OCI-LY7 (cell line): ENCODE measurements around the gene FRZB. TPM values are rescaled to one million over a fixed set of nuclear protein-coding genes. Genes with fewer than 3 reads are reported as not detected.

Experiments used
- BruUV-seq: library from RNA; stranded (reverse); fragments of 400-500 nt; replicated peaks from 2 replicates; lab custom pipeline; 2021; lab: Mats Ljungman, UMichigan
- CTCF ChIA-PET: fragments of 300-600 bp; sonication (Branson Sonifier 250); formaldehyde crosslinking; loops from one replicate; lab custom pipeline; 2022; ENCODE audit warnings: antibody characterized with exemption; ENCODE audit not compliant: unreplicated experiment; lab: Charles Lee
- POLR2A ChIA-PET: fragments of 300-600 bp; sonication (Branson Sonifier 250); formaldehyde crosslinking; loops from one replicate; lab custom pipeline; 2022; ENCODE audit warnings: antibody characterized with exemption; lab: Charles Lee
- DNase-seq: peaks from one replicate; pipeline ENCODE4 v3.0.0-alpha.2; 2015; ENCODE audit warnings: low spot score
- H2AFZ ChIP-seq: fragments of 200-600 bp; sonication (generic), shearing (Covaris generic); 2 replicates; pipeline ENCODE4 v1.6.1; 2014; ENCODE audit warnings: mild to moderate bottlenecking, antibody characterized with exemption, low read length, moderate library complexity
- H3K27ac ChIP-seq: fragments of 200-600 bp; sonication (generic); 2 replicates; pipeline ENCODE4 v1.5.1; 2014; ENCODE audit warnings: mixed run types, low read depth, mild to moderate bottlenecking, moderate library complexity, low read length, inconsistent platforms; ENCODE audit not compliant: poor library complexity, severe bottlenecking
- H3K36me3 ChIP-seq: fragments of 200-600 bp; sonication (generic); 2 replicates; pipeline ENCODE4 v1.6.1; 2014; ENCODE audit warnings: mild to moderate bottlenecking, antibody characterized with exemption, low read length, moderate library complexity, mixed read lengths; ENCODE audit not compliant: insufficient read depth
- H3K4me1 ChIP-seq: fragments of 200-600 bp; sonication (generic); 2 replicates; pipeline ENCODE4 v1.5.1; 2014; ENCODE audit warnings: mild to moderate bottlenecking, low read length; ENCODE audit not compliant: insufficient read depth, poor library complexity, severe bottlenecking
- H3K4me2 ChIP-seq: fragments of 200-600 bp; sonication (generic); 2 replicates; pipeline ENCODE4 v1.6.1; 2014; ENCODE audit warnings: mild to moderate bottlenecking, low read length
- H3K4me3 ChIP-seq: fragments of 200-600 bp; sonication (generic); 2 replicates; pipeline ENCODE4 v1.5.1; 2014; ENCODE audit warnings: mild to moderate bottlenecking, low read depth, low read length; ENCODE audit not compliant: poor library complexity, severe bottlenecking
- H3K79me2 ChIP-seq: fragments of 200-600 bp; sonication (generic); 2 replicates; pipeline ENCODE4 v1.6.1; 2016; ENCODE audit warnings: low read depth, mild to moderate bottlenecking, low read length, moderate library complexity, mixed read lengths; ENCODE audit not compliant: insufficient read depth
- H3K9me2 ChIP-seq: fragments of 200-600 bp; sonication (generic); 2 replicates; pipeline ENCODE4 v1.6.1; 2016; ENCODE audit warnings: mild to moderate bottlenecking, low read length, mixed read lengths; ENCODE audit not compliant: insufficient read depth
- H3K9me3 ChIP-seq: fragments of 200-600 bp; sonication (generic); 2 replicates; pipeline ENCODE4 v1.6.1; 2014; ENCODE audit warnings: mild to moderate bottlenecking, mixed run types, low read length, mixed read lengths
- H4K20me1 ChIP-seq: fragments of 200-600 bp; sonication (generic); 2 replicates; pipeline ENCODE4 v1.6.1; 2014; ENCODE audit warnings: mild to moderate bottlenecking, antibody characterized with exemption, low read length, moderate library complexity, mixed read lengths; ENCODE audit not compliant: insufficient read depth
- EZH2phosphoT487 ChIP-seq: fragments of 200-600 bp; sonication (generic); IDR thresholded peaks from 2 replicates; pipeline ENCODE4 v1.6.1; 2018; ENCODE audit warnings: low read depth, borderline replicate concordance, mild to moderate bottlenecking, mixed run types, antibody characterized with exemption, low read length, moderate library complexity, mixed read lengths
- intact Hi-C: fragments of 100-400 bp; cut with micrococcal nuclease; formaldehyde crosslinking; loops from one replicate; pipeline ENCODE4 v1.10.0; 2022; ENCODE audit not compliant: unreplicated experiment
- total RNA-seq, 2 experiments: library from RNA; depleted of rRNA in 1 of 2; stranded (reverse); fragments of >200 nt in 1 of 2; shearing (Covaris generic) in 1 of 2; gene quantifications; 2 replicates each; pipeline ENCODE4 v1.2.3, GENCODE V29; 2014 to 2022
- TF ChIP-seq, protein P1 (sequence below): fragments of 200-600 bp; sonication (generic); conservative IDR thresholded peaks from 2 replicates; pipeline ENCODE4 v1.5.1; 2014; ENCODE audit warnings: mild to moderate bottlenecking, antibody characterized with exemption, low read length, moderate library complexity, mixed read lengths

Gene FRZB
- total RNA-seq, 2 experiments from 2014 or later = not detected

DNA sequence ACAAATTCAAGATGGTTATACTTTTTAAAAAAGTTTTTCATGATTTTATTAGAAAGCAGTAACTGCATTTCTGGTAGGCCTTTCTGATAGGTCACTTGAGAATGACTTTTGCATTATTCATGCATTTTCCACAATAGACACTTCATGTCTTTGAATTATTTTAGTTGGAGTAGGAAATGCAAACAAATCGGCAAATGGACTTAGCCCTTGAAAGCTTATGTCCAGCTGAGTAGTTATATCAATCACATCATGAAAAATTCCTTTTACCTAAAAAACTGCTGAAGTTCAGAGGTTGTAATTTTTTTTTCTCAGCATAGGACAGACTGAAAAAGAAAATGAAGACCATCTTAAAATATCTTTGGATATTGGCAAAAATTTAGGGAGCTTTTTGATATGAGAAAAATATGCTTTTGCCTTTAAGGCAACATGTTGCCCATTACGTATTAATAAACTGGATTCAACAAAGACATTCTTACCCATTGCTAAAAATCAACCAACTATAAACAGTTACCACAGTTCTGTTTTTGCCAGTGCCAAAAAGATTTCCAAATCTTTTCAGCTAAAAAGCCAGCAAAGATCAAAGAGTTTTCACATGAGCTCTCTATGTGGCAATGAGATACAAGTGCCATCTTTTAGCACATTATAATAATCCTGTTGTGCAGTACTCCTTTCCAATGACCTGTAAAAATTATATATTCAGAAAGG is 45.5 kb upstream of the FRZB start:
- Histone ChIP-seq H3K36me3 (no peaks in the 10 kb centered on the region), H3K79me2 (no peaks in the 10 kb centered on the region), H3K27ac (no peak overlapping the region), H3K4me3 (no peak overlapping the region), H3K9me2 (no peaks in the 10 kb centered on the region), H3K4me1 (peaks cover 9% of the 10 kb centered on the region), H4K20me1 (no peaks in the 10 kb centered on the region), H2AFZ (no peak overlapping the region), H3K4me2 (no peak overlapping the region), H3K9me3 (no peaks in the 10 kb centered on the region)
- DNase-seq = no peak
- ChIA-PET CTCF (no interaction called here), POLR2A (interaction anchor here (0.6 to 2.0 kb wide), 5 partner anchors 11 to 738 kb away, joined by 4 to 6 read pairs (median 4); no protein-coding TSS in a partner anchor)
- TF ChIP-seq EZH2phosphoT487 = no peak
- TF ChIP-seq, protein P1, sequence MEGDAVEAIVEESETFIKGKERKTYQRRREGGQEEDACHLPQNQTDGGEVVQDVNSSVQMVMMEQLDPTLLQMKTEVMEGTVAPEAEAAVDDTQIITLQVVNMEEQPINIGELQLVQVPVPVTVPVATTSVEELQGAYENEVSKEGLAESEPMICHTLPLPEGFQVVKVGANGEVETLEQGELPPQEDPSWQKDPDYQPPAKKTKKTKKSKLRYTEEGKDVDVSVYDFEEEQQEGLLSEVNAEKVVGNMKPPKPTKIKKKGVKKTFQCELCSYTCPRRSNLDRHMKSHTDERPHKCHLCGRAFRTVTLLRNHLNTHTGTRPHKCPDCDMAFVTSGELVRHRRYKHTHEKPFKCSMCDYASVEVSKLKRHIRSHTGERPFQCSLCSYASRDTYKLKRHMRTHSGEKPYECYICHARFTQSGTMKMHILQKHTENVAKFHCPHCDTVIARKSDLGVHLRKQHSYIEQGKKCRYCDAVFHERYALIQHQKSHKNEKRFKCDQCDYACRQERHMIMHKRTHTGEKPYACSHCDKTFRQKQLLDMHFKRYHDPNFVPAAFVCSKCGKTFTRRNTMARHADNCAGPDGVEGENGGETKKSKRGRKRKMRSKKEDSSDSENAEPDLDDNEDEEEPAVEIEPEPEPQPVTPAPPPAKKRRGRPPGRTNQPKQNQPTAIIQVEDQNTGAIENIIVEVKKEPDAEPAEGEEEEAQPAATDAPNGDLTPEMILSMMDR = no peak
- no TSS peak for BruUV-seq
- intact Hi-C loops = no loop called here

- Histone ChIP-seq H4K20me1 (no peaks in the 10 kb centered on the region), H3K36me3 (no peaks in the 10 kb centered on the region), H3K9me3 (no peaks in the 10 kb centered on the region), H3K79me2 (no peaks in the 10 kb centered on the region), H3K4me3 (no peak overlapping the region), H2AFZ (no peak overlapping the region), H3K27ac (no peak overlapping the region), H3K4me1 (peaks cover 17% of the 10 kb centered on the region), H3K9me2 (no peaks in the 10 kb centered on the region), H3K4me2 (no peak overlapping the region)
- POLR2A ChIA-PET = interaction anchor here (0.6 kb wide), 1 partner anchor 159 kb away, joined by 3 read pairs; no protein-coding TSS in a partner anchor
- no TSS peak for BruUV-seq
- DNase-seq = no peak
- no peak for TF ChIP-seq EZH2phosphoT487
- TF ChIP-seq, protein P1 = no peak
- CTCF ChIA-PET = no interaction called here
- intact Hi-C loops = no loop called here
Measured at GRCh38 chr2:182910965-182911364, 44.5 kb upstream of the FRZB start.
